Renal cortex interstitium (tissue), 11 donors: ENCODE measurements around the gene ANKMY2. TPM values are rescaled to one million over a fixed set of nuclear protein-coding genes. Genes with fewer than 3 reads are reported as not detected.
"Not testable (repeated sequence)": the region's sequence is repeated elsewhere in the genome, so short reads cannot be mapped to it uniquely, and the experiment has no call there.

ENCODE experiments used
- DNase-seq, 11 donors: peaks; one replicate each; pipeline ENCODE4 v3.0.0-alpha.2; 2013; ENCODE audit warnings: low read depth in 9 of 11, low spot score in 4 of 11; ENCODE audit errors: extremely low read depth in 1 of 11
- polyA plus RNA-seq, 3 donors: library from polyadenylated mRNA; unstranded; fragments of 120-200 nt; gene quantifications; one replicate each; pipeline ENCODE4 v1.2.1, GENCODE V29; 2013; ENCODE audit not compliant: insufficient read length in 3 of 3

Gene ANKMY2
- polyA plus RNA-seq, 3 donors, result 28.4 to 37.9 (median 36.3) TPM

GRCh38 chr7:16644157-16644556, 1.4 kb downstream of the ANKMY2 start:
- no peak for DNase-seq

DNA sequence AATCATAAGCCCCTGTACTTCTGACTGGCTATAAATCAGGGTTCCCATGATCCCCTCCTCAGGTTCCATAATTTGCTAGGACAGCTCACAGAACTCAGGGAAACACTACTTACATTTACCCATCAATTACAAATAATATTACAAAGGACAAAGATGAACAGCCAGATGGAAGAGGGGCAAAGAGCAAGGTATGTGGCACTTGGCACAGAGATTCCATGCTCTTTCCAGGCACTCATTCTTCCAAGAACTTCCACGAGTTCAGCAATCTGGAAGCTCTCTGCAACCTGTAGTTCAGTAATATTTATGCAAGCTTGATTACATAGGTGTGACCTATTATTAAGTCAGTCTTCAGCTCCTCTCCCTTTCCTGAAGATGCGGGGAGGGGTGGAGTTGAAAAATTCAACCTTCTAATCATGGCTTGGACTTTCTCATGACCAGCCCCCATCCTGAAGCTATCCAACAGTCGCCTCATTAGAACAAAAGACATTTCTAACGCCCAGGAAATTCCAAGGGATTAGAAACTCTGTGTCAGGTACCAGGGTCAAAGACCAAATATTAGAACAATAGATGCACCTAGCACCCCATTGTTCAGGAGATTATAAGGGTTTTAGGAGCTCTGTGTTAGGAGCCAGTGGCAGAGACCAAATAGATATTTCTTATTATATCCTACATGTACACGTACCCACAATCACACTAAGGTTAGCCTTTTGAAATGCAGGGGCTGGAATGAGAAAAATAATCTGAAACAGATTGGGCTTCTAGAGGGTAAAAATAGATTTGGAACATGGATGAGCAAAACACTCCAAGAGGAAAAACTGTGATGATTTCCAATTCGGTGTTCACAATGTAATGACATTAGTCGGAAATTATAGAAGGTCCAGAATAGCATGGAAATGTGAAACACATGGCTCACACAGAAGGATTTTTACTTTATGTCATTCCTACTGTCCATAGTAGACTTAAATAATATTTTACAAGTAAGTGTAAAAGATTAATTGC, 7.0 kb downstream of the ANKMY2 start:
- DNase-seq, result no peak

DNA sequence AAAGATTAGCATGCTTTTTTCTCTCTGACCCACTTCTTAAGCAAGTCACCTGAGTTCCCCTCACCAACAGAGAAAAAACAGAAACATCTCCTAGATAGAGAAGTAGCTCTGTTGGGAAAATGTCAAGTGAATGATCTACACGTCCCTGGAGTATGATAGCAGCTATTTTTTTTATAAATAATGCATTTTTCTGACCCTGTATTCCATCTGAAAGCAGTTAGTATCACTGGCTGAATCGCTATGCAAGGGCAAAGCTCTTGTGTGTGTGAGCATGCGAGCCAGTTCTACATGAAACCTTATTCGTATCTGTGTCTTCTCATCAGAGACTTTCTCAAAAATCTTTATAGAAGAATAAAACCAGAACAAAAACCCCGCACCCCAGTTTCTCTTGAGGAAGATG, 8.2 kb downstream of the ANKMY2 start:
- DNase-seq, result no peak

- no peak for DNase-seq
Measured at GRCh38 chr7:16636555-16637101, 8.9 kb downstream of the ANKMY2 start.

DNA sequence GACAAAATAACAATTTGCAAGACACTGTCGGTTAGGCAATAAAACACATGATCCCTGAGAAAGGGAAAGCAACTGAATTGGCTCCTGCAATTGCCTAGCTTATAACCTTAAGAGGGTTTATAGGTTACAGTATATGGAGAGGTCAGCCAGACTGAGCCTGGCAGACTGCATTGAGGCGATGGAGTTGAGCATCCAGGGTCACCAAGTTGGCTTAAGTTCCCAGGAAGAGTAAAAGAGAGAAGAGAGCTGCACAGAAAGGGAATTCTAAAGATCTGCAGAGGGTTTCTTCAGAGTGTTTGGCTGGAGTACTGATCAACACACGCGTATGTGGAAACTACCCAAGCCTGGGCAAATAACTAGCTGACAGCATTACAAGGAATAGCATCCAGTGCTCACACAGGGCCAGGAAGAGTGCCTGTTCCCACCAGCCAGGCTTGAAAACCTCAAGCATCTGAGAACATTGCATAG, 11.2 kb downstream of the ANKMY2 start:
- no peak for DNase-seq

- no peak for DNase-seq
Measured at GRCh38 chr7:16630654-16631053, 14.9 kb downstream of the ANKMY2 start.

DNA sequence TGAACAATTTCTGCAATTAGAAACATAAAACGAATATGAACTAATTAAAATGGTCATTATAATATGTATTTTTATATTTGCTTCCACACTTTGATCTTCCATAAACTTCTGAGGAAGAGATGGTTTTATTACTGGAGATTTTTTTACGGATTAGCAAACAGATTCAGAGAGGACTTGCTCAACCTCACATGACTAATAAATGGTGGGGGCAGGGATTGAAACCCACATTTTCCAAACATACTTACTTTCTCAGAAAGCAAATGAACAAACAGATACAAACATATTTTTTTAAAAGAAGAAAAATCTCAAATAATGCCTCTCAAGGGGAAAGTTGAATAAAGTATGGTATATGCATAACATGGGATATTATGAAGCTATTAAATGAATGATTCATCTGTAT, 18.3 kb downstream of the ANKMY2 start:
- DNase-seq, result no peak

DNA sequence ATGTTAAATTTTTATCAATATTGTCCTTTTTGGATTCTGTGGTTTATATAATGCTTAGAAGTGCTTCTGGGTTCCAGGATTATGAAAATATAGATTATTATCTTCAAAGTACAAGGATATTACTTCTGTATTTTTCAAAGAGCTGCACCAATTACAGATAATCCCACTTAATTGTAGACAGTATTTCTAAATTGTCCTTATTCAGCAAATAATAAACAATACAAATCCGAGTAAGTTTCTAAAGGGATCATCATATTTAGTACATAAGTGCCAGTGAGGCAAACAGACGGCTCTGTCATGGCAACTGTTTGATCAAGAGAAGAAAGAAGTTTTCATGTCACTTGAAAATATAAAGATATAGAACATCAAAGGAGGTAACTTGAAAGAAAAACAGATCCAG, 19.2 kb downstream of the ANKMY2 start:
- DNase-seq, result no peak

DNA sequence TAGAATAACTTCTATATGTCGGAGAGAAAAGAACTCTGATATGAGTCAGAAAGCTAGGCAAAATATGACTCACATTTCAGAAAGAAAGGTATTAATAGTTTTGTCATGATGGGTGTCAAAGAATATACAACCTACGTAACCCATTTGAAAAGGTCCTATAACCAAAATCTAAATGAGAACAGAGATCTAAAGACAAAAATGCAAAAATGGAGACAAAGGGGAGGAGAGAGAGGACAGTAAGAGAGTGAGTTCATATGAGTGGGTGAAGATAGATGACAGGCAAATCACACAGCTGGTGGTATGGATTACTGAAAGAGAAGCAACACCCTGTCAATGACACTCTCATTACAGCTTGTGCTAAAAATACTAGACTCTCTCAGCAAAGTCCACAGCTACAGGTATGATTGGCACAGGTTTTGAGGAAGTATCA, 25.6 kb downstream of the ANKMY2 start:
- DNase-seq, result no peak

GRCh38 chr7:16616542-16616941, 29.0 kb downstream of the ANKMY2 start:
- DNase-seq, result no peak

DNA sequence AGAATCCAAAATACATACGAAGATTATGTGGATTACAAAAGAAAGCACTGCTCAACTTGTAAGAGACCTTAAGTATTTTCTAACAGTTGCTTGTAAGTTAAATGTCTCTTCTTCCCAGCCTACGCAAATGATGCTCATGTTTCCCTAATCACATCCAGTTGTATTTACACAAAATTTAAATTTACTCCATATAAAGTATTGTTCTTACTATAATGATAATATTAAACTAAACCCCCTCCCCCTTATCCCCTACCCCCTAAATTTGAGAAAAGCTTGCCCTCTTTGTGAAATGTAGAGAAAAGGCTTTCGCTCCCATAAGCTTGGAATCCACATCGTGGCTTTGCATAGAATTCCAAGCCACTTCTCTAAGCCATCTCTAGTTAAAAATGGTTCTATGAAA, 29.4 kb downstream of the ANKMY2 start:
- DNase-seq, result no peak

DNA sequence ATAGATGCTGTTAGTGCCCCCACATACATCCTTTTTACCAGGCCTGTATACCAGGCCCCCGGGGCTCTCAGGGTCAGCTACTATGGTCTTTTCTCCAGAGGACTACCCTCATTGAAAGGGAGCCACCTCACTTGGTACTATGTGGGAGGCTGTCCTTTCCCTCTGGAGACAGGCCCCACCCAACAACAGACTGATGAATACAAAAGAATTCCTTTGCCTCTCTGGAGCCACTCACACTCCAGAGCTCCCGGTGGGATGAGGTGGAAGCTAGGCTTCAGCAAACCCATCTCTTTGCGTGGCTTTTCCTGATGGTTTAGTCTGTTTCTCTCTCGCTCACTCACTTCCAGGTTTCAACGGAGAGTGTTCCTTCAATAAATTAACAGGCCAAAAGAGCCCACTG, 30.3 kb downstream of the ANKMY2 start:
- no peak for DNase-seq

GRCh38 chr7:16611711-16612110, 33.8 kb downstream of the ANKMY2 start:
- no peak for DNase-seq

DNA sequence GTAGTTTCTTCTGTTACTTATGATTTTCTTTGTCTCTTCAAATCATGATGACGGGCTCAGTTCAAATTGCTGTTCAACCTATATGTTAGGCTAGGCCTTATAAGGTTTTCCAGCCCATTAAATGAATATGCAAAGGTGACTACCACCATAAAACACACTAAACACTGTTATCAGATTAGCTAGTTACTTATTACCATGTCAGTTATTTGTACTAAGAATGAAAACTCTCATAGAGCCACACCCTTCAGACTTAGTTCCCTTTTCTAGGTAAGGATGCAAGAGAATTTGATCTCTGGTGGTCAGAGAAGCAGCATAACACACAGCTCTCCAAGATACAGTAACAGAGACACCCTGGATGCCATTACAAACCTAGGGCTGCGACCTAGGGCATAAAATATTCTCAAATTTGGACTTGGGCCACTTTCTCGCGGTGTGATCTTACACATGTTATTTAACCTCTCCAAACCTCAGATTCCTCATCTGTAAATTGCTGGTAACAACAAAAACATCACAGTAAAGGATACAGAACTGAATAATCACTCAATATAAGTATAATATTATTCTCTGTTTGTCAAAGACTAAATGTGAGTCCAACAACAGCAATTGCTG, 35.6 kb downstream of the ANKMY2 start:
- DNase-seq, result no peak

DNA sequence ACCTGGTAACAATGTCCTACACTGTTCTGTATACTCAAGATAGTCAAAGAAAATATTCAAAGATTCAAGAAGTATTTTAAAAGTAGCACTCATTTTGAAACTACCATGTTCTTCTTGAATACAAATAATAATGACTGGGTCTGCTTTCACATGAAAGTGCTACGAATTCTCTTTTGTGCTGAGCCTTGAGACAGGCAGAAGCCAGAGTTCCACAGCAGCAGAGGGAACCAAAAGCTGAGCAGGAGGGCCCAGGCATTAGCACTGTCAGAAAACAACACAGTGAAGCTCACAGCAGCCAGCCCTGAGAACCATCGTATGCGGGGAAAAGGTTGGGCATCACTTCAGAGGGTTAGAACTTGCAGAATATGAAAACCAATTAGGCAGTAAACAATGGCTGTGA, 38.9 kb downstream of the ANKMY2 start:
- no peak for DNase-seq

DNA sequence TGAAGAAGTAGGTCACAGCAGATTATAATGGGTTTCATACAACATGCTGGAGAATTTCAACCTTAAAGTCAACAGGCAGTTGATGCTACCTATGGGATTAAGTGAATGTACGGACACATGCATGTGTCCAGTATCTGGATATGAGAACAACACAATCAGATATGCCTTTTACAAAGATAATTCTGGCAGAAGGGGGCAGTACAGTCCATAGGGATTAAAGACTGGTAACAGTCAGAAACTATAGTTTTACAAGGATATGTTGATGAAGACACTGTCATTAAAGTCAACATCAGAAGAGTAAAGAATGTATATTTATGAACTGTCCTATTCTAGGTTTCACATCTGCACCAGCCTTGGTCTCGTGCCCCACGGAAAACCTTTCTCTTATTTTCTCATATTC, 41.5 kb downstream of the ANKMY2 start:
- no peak for DNase-seq

- no peak for DNase-seq
Measured at GRCh38 chr7:16603633-16604032, 41.9 kb downstream of the ANKMY2 start.

GRCh38 chr7:16599860-16600259, 45.7 kb downstream of the ANKMY2 start:
- no peak for DNase-seq

DNA sequence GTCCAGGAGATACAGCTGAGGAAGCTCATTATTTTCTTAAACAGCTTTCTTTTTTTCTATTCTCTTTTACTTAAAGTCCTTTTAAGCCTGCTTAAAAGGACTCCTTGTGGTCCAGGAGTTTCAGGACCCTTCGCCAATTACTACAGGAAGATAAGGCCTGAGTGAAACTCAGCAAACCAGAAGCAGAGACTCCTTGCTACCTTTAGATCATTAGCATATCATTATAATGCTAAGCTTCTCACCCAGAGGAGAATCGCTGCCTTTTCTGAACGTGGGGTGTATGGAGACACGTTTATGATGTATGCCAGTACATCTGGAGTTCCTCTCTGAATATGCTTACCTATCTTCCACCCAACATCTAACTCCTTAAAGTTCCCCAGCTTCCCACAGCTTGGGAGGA, 47.5 kb downstream of the ANKMY2 start:
- DNase-seq, result no peak

GRCh38 chr7:16595596-16595995, 50.0 kb downstream of the ANKMY2 start:
- not testable (repeated sequence) for DNase-seq
